Naive thymus-derived CD4-positive, alpha-beta T cell (primary cell): Measurements from ENCODE around the gene CEACAM19. TPM values are rescaled to one million over a fixed set of nuclear protein-coding genes. Genes with fewer than 3 reads are reported as not detected.
A peak's percentile ranks its signal among the peaks of the same experiment; 100 is the strongest.

Experiments used
- ATAC-seq: fragments of 150-1000 bp; cut with Tn5 transposase; 2 replicates; pipeline ENCODE4 v1.10.0; 2021; ENCODE audit warnings: mild to moderate bottlenecking, moderate library complexity
- CTCF ChIA-PET: fragments of 350-600 bp; sonication (Branson Sonifier 250); formaldehyde crosslinking; loops from one replicate; lab custom pipeline; 2021; ENCODE audit warnings: antibody characterized with exemption; lab: Charles Lee
- POLR2A ChIA-PET: fragments of 350-600 bp; sonication (Branson Sonifier 250); formaldehyde crosslinking; loops from one replicate; lab custom pipeline; 2021; ENCODE audit warnings: antibody characterized with exemption, inconsistent platforms; lab: Charles Lee
- DNase-seq, 9 donors: peaks; one replicate each; pipeline versions ENCODE4 v3.0.0 to v3.0.0-alpha.2; 2020 to 2022; ENCODE audit warnings: mixed read lengths in 1 of 9
- H3K27ac ChIP-seq: one replicate; pipeline ENCODE4 v1.7.0; 2013; ENCODE audit warnings: mild to moderate bottlenecking, low read depth, low read length, moderate library complexity
- H3K27me3 ChIP-seq, 2 donors: one replicate each; pipeline ENCODE4 v1.7.0; 2013; ENCODE audit warnings: low read length in 2 of 2, mild to moderate bottlenecking in 2 of 2, moderate library complexity in 2 of 2; ENCODE audit not compliant: control insufficient read depth in 2 of 2, insufficient read depth in 2 of 2
- H3K36me3 ChIP-seq, 3 experiments: 1 replicate in 2 of 3; 2 replicates in 1 of 3; pipeline ENCODE4 v1.7.0; 2013; ENCODE audit warnings: low read length in 3 of 3, mild to moderate bottlenecking in 3 of 3, moderate library complexity in 1 of 3; ENCODE audit not compliant: insufficient read depth in 3 of 3, control insufficient read depth in 2 of 3
- H3K4me1 ChIP-seq, 2 donors: one replicate each; pipeline ENCODE4 v1.7.0; 2013; ENCODE audit warnings: low read length in 2 of 2, mild to moderate bottlenecking in 2 of 2, moderate library complexity in 1 of 2; ENCODE audit not compliant: control insufficient read depth in 2 of 2, insufficient read depth in 2 of 2
- H3K4me3 ChIP-seq: 2 replicates; pipeline ENCODE4 v1.7.0; 2013; ENCODE audit warnings: mild to moderate bottlenecking, low read length
- H3K9me3 ChIP-seq, 3 experiments: 1 replicate in 2 of 3; 2 replicates in 1 of 3; pipeline ENCODE4 v1.7.0; 2013; ENCODE audit warnings: low read length in 3 of 3; ENCODE audit not compliant: control insufficient read depth in 2 of 3
- H3K27ac Mint-ChIP-seq, 9 donors: one replicate each; pipeline ENCODE4 v1.8.0; 2020 to 2022; ENCODE audit warnings: mixed read lengths in 9 of 9, mild to moderate bottlenecking in 8 of 9, moderate library complexity in 5 of 9, inconsistent platforms in 2 of 9
- H3K27me3 Mint-ChIP-seq, 5 donors: one replicate each; pipeline ENCODE4 v1.8.0; 2021 to 2022; ENCODE audit warnings: mixed read lengths in 5 of 5, mild to moderate bottlenecking in 1 of 5
- H3K36me3 Mint-ChIP-seq, 5 donors: one replicate each; pipeline ENCODE4 v1.8.0; 2020 to 2022; ENCODE audit warnings: mixed read lengths in 5 of 5, mild to moderate bottlenecking in 3 of 5, inconsistent platforms in 1 of 5
- H3K4me1 Mint-ChIP-seq, 7 donors: one replicate each; pipeline ENCODE4 v1.8.0; 2020 to 2022; ENCODE audit warnings: mixed read lengths in 7 of 7, mild to moderate bottlenecking in 3 of 7, inconsistent platforms in 1 of 7
- H3K4me3 Mint-ChIP-seq, 10 donors: one replicate each; pipeline ENCODE4 v1.8.0; 2020 to 2022; ENCODE audit warnings: mild to moderate bottlenecking in 10 of 10, mixed read lengths in 10 of 10, moderate library complexity in 6 of 10, inconsistent platforms in 2 of 10
- H3K9me3 Mint-ChIP-seq, 11 donors: one replicate each; pipeline ENCODE4 v1.8.0; 2020 to 2022; ENCODE audit warnings: mixed read lengths in 11 of 11, mild to moderate bottlenecking in 4 of 11, inconsistent platforms in 1 of 11, moderate library complexity in 1 of 11
- intact Hi-C, 2 donors: fragments of 100-400 bp; cut with micrococcal nuclease; formaldehyde crosslinking; loops; one replicate each; pipeline ENCODE4 v1.15.1; 2023
- polyA plus RNA-seq, 2 donors: library from polyadenylated mRNA; unstranded; fragments of 300-500 nt; fragmentation: Illumina TruSeq; gene quantifications; one replicate each; pipeline ENCODE4 v1.2.3, GENCODE V29; 2021
- total RNA-seq, 6 experiments: library from RNA in 5 of 6; stranded (reverse) in 5 of 6; gene quantifications; 1 replicate in 5 of 6; 2 replicates in 1 of 6; pipeline ENCODE4 v1.2.3 and lab custom pipeline; 2021 to 2026

Gene CEACAM19
- total and polyA plus RNA-seq, 7 experiments from 2014 or later, result 0.63 to 3.4 (median 2.1) TPM; not detected in 2

DNA sequence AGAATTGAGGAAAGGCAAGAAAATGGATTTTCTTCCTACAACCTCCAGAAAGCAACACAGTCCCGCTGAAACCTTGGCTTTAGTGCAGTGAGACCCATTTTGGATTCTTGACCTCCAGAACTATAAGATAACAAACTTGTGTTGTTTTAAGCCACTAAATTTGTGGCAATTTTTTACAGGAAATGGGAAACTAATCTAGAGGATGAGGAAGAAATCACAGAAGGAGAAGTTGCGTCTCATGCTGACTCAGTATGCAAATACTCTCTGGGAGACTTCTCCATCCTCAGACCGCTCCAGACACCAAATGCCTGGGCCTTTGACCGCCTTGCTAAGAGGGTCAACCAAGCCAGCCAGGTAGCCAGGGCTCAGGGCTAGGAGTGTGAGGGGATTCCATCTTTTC is 14.6 kb downstream of the CEACAM19 start:
- H3K9me3 Mint-ChIP-seq, result no peaks in the 10 kb centered on the region
- no peak overlapping the region for H3K4me3 Mint-ChIP-seq
- no peak overlapping the region for H3K4me3 ChIP-seq
- H3K36me3 ChIP-seq, result no peaks in the 10 kb centered on the region
- H3K36me3 Mint-ChIP-seq, result no peaks in the 10 kb centered on the region
- no peak overlapping the region for H3K27ac ChIP-seq
- H3K27me3 ChIP-seq, result no peaks in the 10 kb centered on the region
- peaks cover 5 to 21% (median 9%) of the 10 kb centered on the region in 5 donors for H3K27me3 Mint-ChIP-seq
- CTCF ChIA-PET, result no interaction called here
- H3K27ac Mint-ChIP-seq, result no peak overlapping the region
- no peaks in the 10 kb centered on the region for H3K9me3 ChIP-seq
- POLR2A ChIA-PET, result no interaction called here
- ATAC-seq (peak; percentile 66), DNase-seq (no peak)
- peaks cover 0 to 3% of the 10 kb centered on the region in 2 donors for H3K4me1 ChIP-seq
- peaks cover 9 to 27% (median 13%) of the 10 kb centered on the region in 7 donors for H3K4me1 Mint-ChIP-seq
- intact Hi-C loops, result loop anchor here in 1 of 2 donors (5.0 kb wide), 1 partner anchor 266 kb away; no protein-coding TSS in a partner anchor

GRCh38 chr19:44686896-44687295 is 15.6 kb downstream of the CEACAM19 start:
- Mint-ChIP-seq H3K4me1 (peaks cover 13 to 32% (median 15%) of the 10 kb centered on the region in 7 donors), H3K36me3 (no peaks in the 10 kb centered on the region), H3K9me3 (no peaks in the 10 kb centered on the region), H3K27ac (no peak overlapping the region), H3K27me3 (peaks cover 5 to 21% (median 9%) of the 10 kb centered on the region in 5 donors), H3K4me3 (no peak overlapping the region)
- ATAC-seq (no peak), DNase-seq (no peak)
- intact Hi-C loops, result loop anchor here in 1 of 2 donors (5.0 kb wide), 1 partner anchor 265 kb away; no protein-coding TSS in a partner anchor
- no peak overlapping the region for H3K27ac ChIP-seq
- no peak overlapping the region for H3K4me3 ChIP-seq
- peaks cover 0 to 9% of the 10 kb centered on the region in 2 donors for H3K4me1 ChIP-seq
- no peaks in the 10 kb centered on the region for H3K27me3 ChIP-seq
- ChIA-PET POLR2A (no interaction called here), CTCF (interaction anchor here (5.4 kb wide), 1 partner anchor 37 kb away, joined by 61 read pairs; no protein-coding TSS in a partner anchor)
- H3K9me3 ChIP-seq, result no peaks in the 10 kb centered on the region
- H3K36me3 ChIP-seq, result no peaks in the 10 kb centered on the region

DNA sequence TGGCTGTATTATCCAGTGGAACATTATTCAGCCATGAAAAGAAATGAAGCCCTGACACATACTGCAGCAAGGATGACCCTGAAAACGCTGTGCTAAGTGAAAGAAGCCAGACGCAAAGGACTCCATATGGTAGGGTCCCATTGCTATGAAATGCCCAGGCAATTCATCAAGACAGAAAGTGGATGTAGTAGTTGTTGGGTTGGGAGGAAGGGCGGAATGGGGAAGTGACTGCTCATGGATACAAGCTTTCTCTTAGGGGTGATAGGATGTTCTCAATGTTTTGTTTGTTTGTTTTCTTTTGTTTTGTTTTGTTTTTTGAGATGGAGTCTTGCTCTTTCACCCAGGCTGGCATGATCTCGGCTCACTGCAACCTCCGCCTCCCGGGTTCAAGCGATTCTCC is 16.6 kb downstream of the CEACAM19 start:
- intact Hi-C loops, result loop anchor here in 1 of 2 donors (5.0 kb wide), 1 partner anchor 264 kb away; no protein-coding TSS in a partner anchor
- Histone ChIP-seq H3K9me3 (no peaks in the 10 kb centered on the region), H3K27ac (no peak overlapping the region), H3K27me3 (no peaks in the 10 kb centered on the region), H3K4me3 (no peak overlapping the region), H3K36me3 (no peaks in the 10 kb centered on the region), H3K4me1 (peaks cover 0 to 18% of the 10 kb centered on the region in 2 donors)
- H3K4me1 Mint-ChIP-seq, result peaks cover 23 to 41% (median 25%) of the 10 kb centered on the region in 7 donors
- ChIA-PET POLR2A (no interaction called here), CTCF (interaction anchor here (5.4 to 6.1 kb wide), 2 partner anchors 36 to 84 kb away, joined by 61 to 65 read pairs; no protein-coding TSS in a partner anchor)
- peak overlapping the region in 2 of 9 donors; percentile 14 to 32 for H3K27ac Mint-ChIP-seq
- no peaks in the 10 kb centered on the region for H3K9me3 Mint-ChIP-seq
- DNase-seq (no peak), ATAC-seq (no peak)
- H3K27me3 Mint-ChIP-seq, result peaks cover 5 to 21% (median 9%) of the 10 kb centered on the region in 5 donors
- H3K36me3 Mint-ChIP-seq, result no peaks in the 10 kb centered on the region
- no peak overlapping the region for H3K4me3 Mint-ChIP-seq

- Mint-ChIP-seq H3K27ac (peak overlapping the region in 5 of 9 donors; percentile 12 to 74 (median 45)), H3K4me1 (peaks cover 25 to 42% (median 34%) of the 10 kb centered on the region in 7 donors), H3K27me3 (peaks cover 5 to 17% (median 9%) of the 10 kb centered on the region in 5 donors), H3K4me3 (peak overlapping the region in 1 of 10 donors; percentile 20), H3K9me3 (no peaks in the 10 kb centered on the region), H3K36me3 (peaks cover 0 to 3% (median 0%) of the 10 kb centered on the region in 5 donors)
- Histone ChIP-seq H3K27ac (no peak overlapping the region), H3K4me3 (no peak overlapping the region), H3K36me3 (no peaks in the 10 kb centered on the region), H3K27me3 (no peaks in the 10 kb centered on the region), H3K9me3 (no peaks in the 10 kb centered on the region), H3K4me1 (peaks cover 0 to 21% of the 10 kb centered on the region in 2 donors)
- peak; percentile 42 to 79 (median 69) for DNase-seq
- intact Hi-C loops, result loop anchor here (1.0 to 5.0 kb wide), 7 partner anchors 35 to 263 kb away; partner anchors contain the start of gene TOMM40 (in 1 of the 2)
- ATAC-seq, result peak; percentile 63
- CTCF ChIA-PET, result interaction anchor here (0.5 to 6.1 kb wide), 8 partner anchors 16 to 155 kb away, joined by 3 to 65 read pairs (median 4); no protein-coding TSS in a partner anchor
- POLR2A ChIA-PET, result interaction anchor here (0.6 kb wide), 1 partner anchor 84 kb away, joined by 3 read pairs; no protein-coding TSS in a partner anchor
Observed at GRCh38 chr19:44689290-44690130, 18.2 kb downstream of the CEACAM19 start.

- POLR2A ChIA-PET, result interaction anchor here (0.6 kb wide), 1 partner anchor 83 kb away, joined by 3 read pairs; no protein-coding TSS in a partner anchor
- CTCF ChIA-PET, result interaction anchor here (1.3 to 6.1 kb wide), 5 partner anchors 33 to 154 kb away, joined by 3 to 65 read pairs (median 6); no protein-coding TSS in a partner anchor
- Mint-ChIP-seq H3K36me3 (peaks cover 0 to 3% (median 0%) of the 10 kb centered on the region in 5 donors), H3K27ac (peak overlapping the region in 4 of 9 donors; percentile 12 to 74 (median 58)), H3K4me1 (peaks cover 22 to 38% (median 30%) of the 10 kb centered on the region in 7 donors), H3K9me3 (no peaks in the 10 kb centered on the region), H3K27me3 (peaks cover 2 to 14% (median 7%) of the 10 kb centered on the region in 5 donors), H3K4me3 (no peak overlapping the region)
- no peak overlapping the region for H3K4me3 ChIP-seq
- ATAC-seq (no peak), DNase-seq (no peak)
- H3K27me3 ChIP-seq, result no peaks in the 10 kb centered on the region
- intact Hi-C loops, result loop anchor here in 1 of 2 donors (5.0 kb wide), 2 partner anchors 38 to 202 kb away; partner anchors contain the start of gene TOMM40
- no peak overlapping the region for H3K27ac ChIP-seq
- no peaks in the 10 kb centered on the region for H3K9me3 ChIP-seq
- peaks cover 0 to 21% of the 10 kb centered on the region in 2 donors for H3K4me1 ChIP-seq
- no peaks in the 10 kb centered on the region for H3K36me3 ChIP-seq
Observed at GRCh38 chr19:44690131-44690440, 18.8 kb downstream of the CEACAM19 start.

DNA sequence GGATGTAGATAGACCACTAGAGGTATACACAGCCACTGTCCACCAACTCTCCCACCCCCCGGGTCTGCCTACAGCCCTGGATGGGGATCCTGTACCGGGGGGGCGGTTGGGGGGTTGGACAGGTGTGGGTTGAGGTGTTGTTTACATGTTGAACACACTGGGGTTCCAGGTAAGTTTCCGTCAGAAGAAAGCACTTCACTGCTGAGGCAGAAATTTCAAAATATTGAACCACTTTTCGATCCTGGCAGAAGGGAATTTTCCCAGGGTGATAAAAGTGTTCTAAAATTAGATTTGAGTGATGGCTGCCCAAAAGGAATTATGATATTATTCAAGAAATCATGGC is 21.1 kb downstream of the CEACAM19 start:
- Mint-ChIP-seq H3K4me1 (peaks cover 20 to 34% (median 30%) of the 10 kb centered on the region in 7 donors), H3K36me3 (peaks cover 0 to 3% (median 0%) of the 10 kb centered on the region in 5 donors), H3K27ac (peak overlapping the region; percentile 83 to 97 (median 88)), H3K9me3 (no peaks in the 10 kb centered on the region), H3K4me3 (peak overlapping the region; percentile 42 to 82 (median 74)), H3K27me3 (peaks cover 0 to 11% (median 4%) of the 10 kb centered on the region in 5 donors)
- ChIA-PET POLR2A (interaction anchor here (0.7 to 1.6 kb wide), 3 partner anchors 14 to 78 kb away, joined by 3 to 5 read pairs (median 4); no protein-coding TSS in a partner anchor), CTCF (interaction anchor here (6.1 kb wide), 1 partner anchor 79 kb away, joined by 65 read pairs; no protein-coding TSS in a partner anchor)
- H3K36me3 ChIP-seq, result no peaks in the 10 kb centered on the region
- no peak for ATAC-seq
- H3K9me3 ChIP-seq, result no peaks in the 10 kb centered on the region
- no peaks in the 10 kb centered on the region for H3K27me3 ChIP-seq
- intact Hi-C loops, result loop anchor here (1.0 to 5.0 kb wide), 7 partner anchors 30 to 262 kb away; partner anchors contain the start of genes CLPTM1 (in 1 of the 2) and TOMM40 (in 1 of the 2)
- H3K4me1 ChIP-seq, result peaks cover 0 to 21% of the 10 kb centered on the region in 2 donors
- no peak overlapping the region for H3K4me3 ChIP-seq
- DNase-seq, result peak in 2 of 9 donors; percentile 24 to 34
- H3K27ac ChIP-seq, result peak overlapping the region; percentile 71
